ENCODE results near the gene APOA4.

GRCh38 chr11:116862185-116862584, 39.1 kb upstream of the APOA4 start:
- TF ChIP-seq BCL11A (tag by site-specific recombination; IDR thresholded peaks at IDR 0.05; ENCODE audit: low read depth) (no peak), INSM2 (tag by site-specific recombination; IDR thresholded peaks at IDR 0.05) (no peak), CTCF (tag by site-specific recombination; IDR thresholded peaks at IDR 0.05) (no peak), ZNF670 (tag by site-specific recombination; IDR thresholded peaks at IDR 0.05; ENCODE audit: low read depth) (no peak), ZBTB21 (tag by site-specific recombination; IDR thresholded peaks at IDR 0.05) (no peak), REST (tag by site-specific recombination; IDR thresholded peaks at IDR 0.05) (no peak), ZBTB11 (tag by site-specific recombination; conservative IDR thresholded peaks at IDR 0.05; ENCODE audit: low read depth) (no peak), ZNF610 (tag by site-specific recombination; IDR thresholded peaks at IDR 0.05; ENCODE audit: borderline replicate concordance) (no peak), ZNF23 (tag by site-specific recombination; IDR thresholded peaks at IDR 0.05; ENCODE audit: borderline replicate concordance) (no peak)
